Esophagus muscularis mucosa (tissue), 4 donors: ENCODE results near the gene PNLIPRP1.

Source experiments
- CTCF ChIP-seq, 3 experiments: fragments of 200-600 bp in 2 of 3; fragments of 450-650 bp in 1 of 3; sonication (generic) in 2 of 3; IDR thresholded peaks; one replicate each; pipeline ENCODE4 v1.5.1; 2017 to 2019; ENCODE audit warnings: antibody characterized with exemption in 3 of 3, mild to moderate bottlenecking in 2 of 3, moderate library complexity in 1 of 3
- EP300 ChIP-seq: sonication (generic); formaldehyde crosslinking; IDR thresholded peaks from one replicate; pipeline ENCODE4 v1.6.1; 2017; ENCODE audit warnings: antibody characterized with exemption
- POLR2AphosphoS5 ChIP-seq, 2 donors: sonication (generic); formaldehyde crosslinking; IDR thresholded peaks; one replicate each; pipeline ENCODE4 v1.6.1; 2017; ENCODE audit warnings: antibody characterized with exemption in 2 of 2

GRCh38 chr10:116565534-116565933 lies 25.2 kb upstream of the PNLIPRP1 start:
- TF ChIP-seq CTCF (IDR thresholded peaks at IDR 0.05) (no peak), POLR2AphosphoS5 (IDR thresholded peaks at IDR 0.05) (no peak), EP300 (no peak)
